HG03558 (cell line): ENCODE results near the gene SNURF.
"Not testable (repeated sequence)": the region's sequence is repeated elsewhere in the genome, so short reads cannot be mapped to it uniquely, and the experiment has no call there.

Source experiments
- ATAC-seq: cut with Tn5 transposase; IDR thresholded peaks from one replicate; pipeline ENCODE4 v1.9.1; 2021; ENCODE audit warnings: moderate number of reproducible peaks; ENCODE audit not compliant: unreplicated experiment; ENCODE audit errors: extremely low read depth

SNURF gene

DNA sequence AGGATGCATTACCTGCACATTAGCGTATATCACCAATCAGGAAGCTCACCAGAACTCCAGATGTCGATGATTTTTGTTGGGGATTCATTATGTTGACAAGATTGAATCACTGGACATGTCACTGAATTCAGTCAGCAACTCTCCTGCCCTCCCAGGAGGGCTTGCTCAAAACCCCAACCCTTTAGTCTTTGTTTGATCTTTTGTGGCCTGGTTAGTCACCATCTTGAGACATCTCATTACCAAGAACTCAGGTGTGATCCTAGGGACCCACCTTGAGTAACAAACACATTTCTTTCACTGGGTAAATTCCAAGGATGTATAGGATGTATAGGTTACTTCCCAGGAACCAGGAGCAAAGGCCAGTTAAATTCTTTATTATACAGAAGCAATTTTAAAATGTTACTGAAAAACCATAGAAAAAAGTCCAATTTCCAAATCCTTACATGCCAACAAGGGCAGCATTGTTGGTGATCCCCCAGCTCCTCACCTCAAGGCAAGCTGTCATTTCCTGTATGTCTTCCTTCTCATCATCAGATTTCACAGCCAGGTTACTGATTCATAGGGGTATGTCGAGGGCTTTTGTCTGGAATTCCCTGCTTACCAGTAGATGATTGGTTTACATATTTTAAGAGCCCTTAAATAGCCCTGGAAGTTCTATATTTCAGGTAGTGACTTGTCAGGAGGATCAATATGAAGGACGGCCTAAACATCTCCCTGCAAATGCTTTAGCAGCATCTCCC, 11.7 kb downstream of the SNURF start:
- no peak for ATAC-seq

DNA sequence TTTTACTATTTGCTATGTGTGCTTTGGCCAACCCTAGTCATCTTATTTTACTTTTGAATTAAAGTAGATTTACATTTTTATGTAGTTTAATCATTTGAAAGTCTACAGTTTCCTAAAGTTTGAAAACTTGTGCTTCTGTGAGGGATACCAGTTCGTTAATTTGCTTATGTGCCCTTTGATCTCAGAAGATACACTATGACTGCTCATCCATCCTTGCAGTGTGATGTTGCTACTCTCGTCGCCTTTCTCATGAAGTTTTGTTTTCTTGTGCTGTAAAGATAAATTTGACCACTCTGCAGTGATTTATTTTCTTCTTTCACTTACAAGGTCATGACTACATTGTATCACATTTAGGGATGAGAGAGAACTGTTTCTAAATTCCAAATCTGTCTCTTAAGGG, 16.3 kb downstream of the SNURF start:
- ATAC-seq: no peak

DNA sequence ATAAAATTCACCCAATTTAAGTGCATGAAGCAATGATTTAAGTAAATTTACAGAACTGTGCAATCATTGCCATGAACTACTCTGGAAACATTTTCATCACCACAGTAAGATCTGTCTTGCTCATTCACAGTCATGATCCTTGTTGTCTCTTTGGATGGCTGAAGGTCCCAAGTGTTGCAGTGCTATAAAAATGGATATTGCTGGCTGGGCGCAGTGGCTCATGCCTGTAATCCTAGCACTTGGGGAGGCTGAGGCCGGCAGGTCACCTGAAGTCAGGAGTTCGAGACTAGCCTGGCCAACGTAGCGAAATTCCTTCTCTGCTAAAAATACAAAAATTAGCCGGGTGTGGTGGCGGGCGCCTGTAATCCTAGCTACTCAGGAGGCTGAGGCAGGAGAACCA, 17.0 kb downstream of the SNURF start:
- no peak for ATAC-seq

DNA sequence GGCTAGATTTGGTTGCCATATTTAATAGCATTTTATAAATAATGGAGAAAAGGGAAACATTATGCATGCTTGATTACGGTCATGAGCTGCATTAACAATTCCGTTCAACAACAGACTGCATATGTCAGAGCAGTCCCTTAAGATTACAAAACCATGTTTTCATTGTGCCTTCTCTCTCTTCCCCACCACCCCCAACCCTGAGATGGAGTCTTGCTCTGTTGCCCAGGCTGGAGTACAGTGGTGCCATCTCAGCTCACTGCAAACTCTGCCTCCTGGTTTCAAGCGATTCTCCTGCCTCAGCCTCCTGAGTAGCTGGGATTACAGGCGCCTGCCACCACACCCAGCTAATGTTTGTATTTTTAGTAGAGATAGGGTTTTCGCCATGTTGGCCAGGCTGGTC, 17.9 kb downstream of the SNURF start:
- not testable (repeated sequence) for ATAC-seq

DNA sequence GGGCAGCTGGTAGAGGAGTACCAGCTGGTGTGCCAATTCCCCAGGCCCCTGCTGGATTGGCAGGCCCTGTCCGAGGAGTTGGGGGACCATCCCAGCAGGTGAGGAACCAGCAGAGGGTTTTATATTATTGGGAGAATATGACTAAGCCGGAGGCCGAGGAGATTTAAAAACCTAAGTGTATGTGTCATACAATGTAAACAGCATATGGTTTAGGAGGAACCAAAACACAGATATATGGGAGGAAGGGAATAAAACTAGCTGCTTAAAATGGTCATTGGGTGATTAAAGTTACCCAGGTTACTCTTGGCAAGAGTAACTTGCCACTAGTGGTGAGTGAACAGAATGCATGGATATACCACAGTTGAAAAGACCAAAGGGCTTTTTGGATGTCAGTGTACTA, 22.1 kb downstream of the SNURF start:
- ATAC-seq: no peak

DNA sequence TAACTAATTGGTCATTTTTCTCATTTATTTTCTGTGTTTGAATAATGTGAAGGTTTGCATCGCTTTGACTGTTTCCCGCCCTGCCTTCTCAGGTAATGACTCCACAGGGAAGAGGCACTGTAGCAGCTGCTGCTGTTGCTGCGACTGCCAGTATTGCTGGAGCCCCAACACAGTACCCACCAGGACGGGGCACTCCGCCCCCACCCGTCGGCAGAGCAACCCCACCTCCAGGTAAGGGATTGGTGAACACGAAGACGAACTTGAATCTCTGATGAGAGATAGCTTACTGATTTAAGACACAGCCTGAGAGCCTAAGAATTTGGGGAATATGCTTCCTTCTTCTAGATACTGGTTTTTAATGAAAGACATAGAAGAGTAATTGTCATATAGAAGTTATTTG, 22.9 kb downstream of the SNURF start:
- no peak for ATAC-seq

DNA sequence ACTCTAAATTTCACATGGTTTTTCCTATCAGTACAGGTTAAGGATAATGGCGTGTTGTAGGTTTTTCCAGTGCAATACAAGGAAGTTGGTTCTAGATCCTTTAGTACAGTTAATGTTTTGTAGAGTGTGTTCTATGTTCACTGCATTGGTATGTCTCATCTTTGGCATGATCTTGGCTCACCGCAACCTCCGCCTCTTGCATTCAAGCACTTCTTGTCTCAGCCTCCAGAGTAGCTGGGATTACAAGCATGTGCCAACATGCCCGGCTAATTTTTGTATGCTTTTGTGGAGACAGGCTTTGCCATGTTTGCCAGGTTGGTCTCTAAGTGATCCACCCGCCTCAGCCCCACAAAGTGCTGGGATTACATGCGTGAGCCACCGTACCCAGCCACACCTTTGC, 30.4 kb downstream of the SNURF start:
- ATAC-seq: no peak

DNA sequence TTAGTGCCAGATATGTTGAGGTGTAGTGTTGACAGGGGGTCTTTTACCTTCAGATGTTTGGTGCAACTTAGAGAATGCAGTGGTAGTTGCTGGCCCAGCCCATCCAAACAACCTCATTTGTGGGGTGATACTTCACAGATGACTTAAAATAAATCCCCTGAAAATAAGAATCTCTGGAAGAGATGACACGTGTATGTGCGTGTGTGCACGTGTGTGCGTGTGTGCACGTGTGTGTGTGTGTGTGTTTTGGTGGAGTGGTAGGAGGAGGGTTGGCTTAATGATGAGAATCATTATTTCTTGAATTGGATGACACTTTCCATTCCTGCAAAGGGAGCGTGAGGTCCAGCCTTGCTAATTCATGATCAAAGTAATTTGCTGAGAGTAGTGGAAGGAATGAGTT, 31.9 kb downstream of the SNURF start:
- no peak for ATAC-seq
